Naive B cell (primary cell): ENCODE results near the gene C2CD3. TPM values are rescaled to one million over a fixed set of nuclear protein-coding genes. Genes with fewer than 3 reads are reported as not detected.

Source experiments
- ATAC-seq, 2 donors: fragments of 150-1000 bp; cut with Tn5 transposase; 2 replicates each; pipeline ENCODE4 v1.10.0; 2021; ENCODE audit warnings: low read depth in 2 of 2, mild to moderate bottlenecking in 2 of 2, moderate library complexity in 2 of 2
- DNase-seq: peaks from one replicate; pipeline ENCODE4 v3.0.0; 2022
- H3K27ac Mint-ChIP-seq, 6 donors: one replicate each; pipeline ENCODE4 v1.8.0; 2020 to 2022; ENCODE audit warnings: mild to moderate bottlenecking in 6 of 6, mixed read lengths in 6 of 6, moderate library complexity in 5 of 6, inconsistent platforms in 2 of 6
- H3K27me3 Mint-ChIP-seq, 3 donors: one replicate each; pipeline ENCODE4 v1.8.0; 2021 to 2022; ENCODE audit warnings: mixed read lengths in 3 of 3, mild to moderate bottlenecking in 1 of 3
- H3K36me3 Mint-ChIP-seq, 2 donors: one replicate each; pipeline ENCODE4 v1.8.0; 2020 to 2022; ENCODE audit warnings: mixed read lengths in 2 of 2, inconsistent platforms in 1 of 2, mild to moderate bottlenecking in 1 of 2
- H3K4me1 Mint-ChIP-seq, 3 donors: one replicate each; pipeline ENCODE4 v1.8.0; 2020 to 2022; ENCODE audit warnings: mixed read lengths in 3 of 3, inconsistent platforms in 1 of 3, mild to moderate bottlenecking in 1 of 3, moderate library complexity in 1 of 3
- H3K4me3 Mint-ChIP-seq, 8 donors: one replicate each; pipeline ENCODE4 v1.8.0; 2020 to 2022; ENCODE audit warnings: mild to moderate bottlenecking in 8 of 8, mixed read lengths in 8 of 8, moderate library complexity in 8 of 8, inconsistent platforms in 2 of 8
- H3K9me3 Mint-ChIP-seq, 7 donors: one replicate each; pipeline ENCODE4 v1.8.0; 2020 to 2022; ENCODE audit warnings: mixed read lengths in 7 of 7, mild to moderate bottlenecking in 5 of 7, inconsistent platforms in 2 of 7, moderate library complexity in 1 of 7
- polyA plus RNA-seq, 6 donors: library from polyadenylated mRNA; unstranded; fragments of 300-500 nt; fragmentation: Illumina TruSeq; gene quantifications; one replicate each; pipeline ENCODE4 v1.2.3, GENCODE V29; 2021; ENCODE audit warnings: low read depth in 6 of 6

Gene C2CD3
- polyA plus RNA-seq: 10 to 100 TPM in 3 of 6 donors, 1 to 10 TPM in 3; 4.6 to 22.2 (median 9.9) TPM

GRCh38 chr11:74170694-74171629 is at the start of gene C2CD3, which contains the start of gene PPME1:
C2CD3 (minus strand) TSS chr11:74171002; CDS start chr11:74170792, 210 bp downstream.
PPME1 (plus strand) TSS chr11:74171289; CDS start chr11:74171422, 133 bp downstream.
- H3K27ac Mint-ChIP-seq: no peak within 1 kb of the TSS
- no peaks in the 10 kb centered on the region for H3K9me3 Mint-ChIP-seq
- ATAC-seq: peak; percentile 94 to 95
- H3K4me1 Mint-ChIP-seq: peaks cover 4 to 6% (median 5%) of the 10 kb centered on the region in 3 donors
- peak; percentile 97 for DNase-seq
- no peaks in the 10 kb centered on the region for H3K27me3 Mint-ChIP-seq
- peaks cover 0 to 8% of the 10 kb centered on the region in 2 donors for H3K36me3 Mint-ChIP-seq
- H3K4me3 Mint-ChIP-seq: no peak within 1 kb of the TSS

DNA sequence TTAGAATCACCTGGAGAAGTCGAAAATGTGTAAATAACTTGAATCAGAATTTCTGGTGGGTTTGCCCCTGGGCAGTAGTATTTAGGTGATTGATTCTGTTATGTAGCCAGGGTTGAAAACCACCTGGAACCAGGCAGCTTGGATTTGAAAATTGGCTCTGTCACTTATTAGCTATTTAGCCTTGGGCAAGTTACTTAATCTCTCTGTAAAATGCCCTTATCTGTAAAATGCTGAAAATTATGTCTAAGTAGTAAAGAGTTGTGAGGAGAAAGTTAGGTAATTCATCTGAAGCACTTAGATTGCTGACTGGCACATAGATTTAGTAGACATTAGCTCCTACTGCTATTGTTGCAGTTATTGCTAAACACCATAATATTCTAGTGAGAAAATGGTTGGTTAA is 49.6 kb upstream of the C2CD3 start:
- H3K36me3 Mint-ChIP-seq: peaks cover 8 to 11% of the 10 kb centered on the region in 2 donors
- no peak overlapping the region for H3K27ac Mint-ChIP-seq
- no peaks in the 10 kb centered on the region for H3K4me1 Mint-ChIP-seq
- H3K27me3 Mint-ChIP-seq: no peaks in the 10 kb centered on the region
- ATAC-seq: no peak
- H3K9me3 Mint-ChIP-seq: peaks cover 0 to 4% (median 0%) of the 10 kb centered on the region in 7 donors
- DNase-seq: no peak
- H3K4me3 Mint-ChIP-seq: no peak overlapping the region

DNA sequence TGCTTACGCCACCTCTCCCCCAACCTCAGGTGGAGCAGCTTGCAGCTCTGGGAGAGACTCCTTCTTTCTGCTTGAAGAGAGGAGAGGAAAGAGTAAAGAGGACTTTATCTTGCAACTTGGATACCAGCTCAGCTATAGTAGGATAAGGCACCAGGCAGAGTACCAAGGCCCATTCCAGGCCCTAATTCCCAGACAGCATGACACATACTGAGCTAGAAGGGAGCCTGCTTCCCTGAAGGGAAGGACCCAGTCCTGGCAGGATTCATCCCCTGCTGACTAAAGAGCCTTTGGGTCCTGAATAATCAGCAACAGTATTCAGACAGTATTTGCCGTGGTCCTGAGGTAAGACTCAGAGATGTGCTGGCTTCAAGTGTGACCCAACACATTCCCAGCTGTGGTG is 41.7 kb upstream of the C2CD3 start:
- peaks cover 4 to 30% (median 10%) of the 10 kb centered on the region in 7 donors for H3K9me3 Mint-ChIP-seq
- no peak overlapping the region for H3K4me3 Mint-ChIP-seq
- H3K27me3 Mint-ChIP-seq: no peaks in the 10 kb centered on the region
- no peak for ATAC-seq
- no peak overlapping the region for H3K27ac Mint-ChIP-seq
- peaks cover 0 to 4% (median 0%) of the 10 kb centered on the region in 3 donors for H3K4me1 Mint-ChIP-seq
- peaks cover 39 to 66% of the 10 kb centered on the region in 2 donors for H3K36me3 Mint-ChIP-seq
- no peak for DNase-seq

DNA sequence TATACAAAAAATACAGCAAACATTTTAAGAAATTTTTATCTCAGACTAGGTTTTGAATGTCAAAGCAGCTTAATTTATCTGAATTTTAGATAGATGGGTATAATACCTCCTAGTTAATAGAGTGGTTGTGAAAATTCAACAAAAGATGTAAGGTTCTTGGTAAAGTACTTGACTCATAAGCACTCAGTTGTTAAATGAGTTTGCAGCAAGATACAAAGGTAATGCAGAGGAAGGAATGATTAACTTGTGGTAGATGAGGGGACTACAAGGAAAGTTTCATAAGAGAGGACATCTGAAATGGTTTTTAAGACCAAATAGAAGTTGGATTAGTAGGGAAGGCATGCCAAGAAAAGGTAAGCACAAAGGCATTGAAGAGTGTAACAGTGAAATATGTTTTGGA is 37.7 kb upstream of the C2CD3 start:
- Mint-ChIP-seq H3K4me3 (no peak overlapping the region), H3K27ac (peak overlapping the region in 1 of 6 donors; percentile 8), H3K27me3 (no peaks in the 10 kb centered on the region), H3K4me1 (peaks cover 0 to 4% (median 0%) of the 10 kb centered on the region in 3 donors), H3K36me3 (peaks cover 47 to 48% of the 10 kb centered on the region in 2 donors), H3K9me3 (peaks cover 2 to 11% (median 3%) of the 10 kb centered on the region in 7 donors)
- DNase-seq: no peak
- no peak for ATAC-seq

- DNase-seq (no peak), ATAC-seq (no peak)
- H3K27ac Mint-ChIP-seq: no peak overlapping the region
- peaks cover 0 to under 1% (median 0%) of the 10 kb centered on the region in 3 donors for H3K4me1 Mint-ChIP-seq
- no peak overlapping the region for H3K4me3 Mint-ChIP-seq
- H3K36me3 Mint-ChIP-seq: peaks cover 32 to 43% of the 10 kb centered on the region in 2 donors
- H3K9me3 Mint-ChIP-seq: peaks cover 0 to under 1% (median 0%) of the 10 kb centered on the region in 7 donors
- H3K27me3 Mint-ChIP-seq: no peaks in the 10 kb centered on the region
Observed at GRCh38 chr11:74206746-74207145, 35.9 kb upstream of the C2CD3 start.

DNA sequence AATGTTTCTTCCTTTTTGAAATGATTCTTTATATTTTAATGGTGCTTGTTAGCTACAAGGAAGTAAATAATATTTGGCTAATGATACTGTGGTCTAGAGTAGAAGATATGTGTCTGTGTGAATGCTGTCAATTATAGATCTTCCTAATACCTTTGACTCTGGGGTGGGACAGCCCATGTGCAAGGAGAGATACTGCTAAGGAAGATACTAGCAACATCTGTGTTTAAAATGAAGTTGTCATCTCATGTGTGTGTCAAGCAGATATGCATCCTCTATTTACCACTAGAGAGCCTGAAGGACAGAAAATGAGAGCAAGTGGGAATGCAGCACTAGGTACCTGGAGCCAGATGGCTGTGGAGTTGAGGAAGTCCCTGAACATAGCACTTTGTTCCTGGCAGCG is 34.4 kb upstream of the C2CD3 start:
- H3K9me3 Mint-ChIP-seq: no peaks in the 10 kb centered on the region
- H3K4me3 Mint-ChIP-seq: no peak overlapping the region
- no peak overlapping the region for H3K27ac Mint-ChIP-seq
- ATAC-seq (no peak), DNase-seq (no peak)
- no peaks in the 10 kb centered on the region for H3K27me3 Mint-ChIP-seq
- no peaks in the 10 kb centered on the region for H3K4me1 Mint-ChIP-seq
- H3K36me3 Mint-ChIP-seq: peaks cover 27 to 34% of the 10 kb centered on the region in 2 donors

DNA sequence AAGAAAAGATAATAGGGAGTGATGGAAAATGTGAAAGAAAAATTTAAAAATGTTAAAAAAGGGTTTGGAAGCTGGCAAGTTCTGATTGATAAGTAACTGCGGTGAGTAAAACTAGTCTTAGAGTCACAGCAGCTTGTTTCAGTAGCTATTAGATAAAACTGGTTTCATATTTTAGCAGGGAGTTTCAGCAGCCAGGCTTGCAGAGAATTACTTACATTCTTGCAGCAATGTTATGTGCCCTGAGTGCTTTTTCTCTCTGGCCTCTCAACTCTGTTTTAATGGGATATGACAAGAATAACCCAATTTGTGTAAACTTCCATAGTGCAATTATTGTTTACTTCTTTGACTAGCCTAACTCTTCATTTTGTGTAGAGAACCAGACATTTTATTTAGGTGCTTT is 33.9 kb upstream of the C2CD3 start:
- Mint-ChIP-seq H3K4me1 (no peaks in the 10 kb centered on the region), H3K27ac (no peak overlapping the region), H3K36me3 (peaks cover 26 to 32% of the 10 kb centered on the region in 2 donors), H3K27me3 (no peaks in the 10 kb centered on the region), H3K9me3 (peaks cover 0 to under 1% (median 0%) of the 10 kb centered on the region in 7 donors), H3K4me3 (no peak overlapping the region)
- ATAC-seq (no peak), DNase-seq (no peak)

DNA sequence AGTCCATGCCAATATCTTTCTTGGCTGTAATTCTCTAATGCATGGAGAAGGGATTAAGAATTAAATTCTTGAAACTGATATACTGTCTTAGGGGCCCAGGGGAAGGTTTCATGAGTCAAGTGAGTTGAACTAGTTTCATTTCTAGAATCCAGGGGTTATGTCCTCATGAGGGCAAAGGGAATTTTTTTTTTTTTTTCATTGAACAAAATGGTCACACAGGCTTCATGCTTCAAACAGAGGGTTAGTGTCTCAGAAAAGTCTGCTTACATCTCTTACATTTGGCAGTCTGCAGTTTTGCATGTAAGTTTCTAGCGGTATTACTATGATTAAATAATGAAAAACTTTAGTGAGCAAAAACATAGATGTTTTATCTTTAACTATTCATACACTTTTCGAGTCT is 33.2 kb upstream of the C2CD3 start:
- Mint-ChIP-seq H3K4me3 (no peak overlapping the region), H3K27me3 (no peaks in the 10 kb centered on the region), H3K9me3 (peaks cover 0 to 8% (median 2%) of the 10 kb centered on the region in 7 donors), H3K4me1 (peaks cover 0 to 3% (median 2%) of the 10 kb centered on the region in 3 donors), H3K36me3 (peaks cover 23 to 32% of the 10 kb centered on the region in 2 donors), H3K27ac (no peak overlapping the region)
- DNase-seq (no peak), ATAC-seq (no peak)

DNA sequence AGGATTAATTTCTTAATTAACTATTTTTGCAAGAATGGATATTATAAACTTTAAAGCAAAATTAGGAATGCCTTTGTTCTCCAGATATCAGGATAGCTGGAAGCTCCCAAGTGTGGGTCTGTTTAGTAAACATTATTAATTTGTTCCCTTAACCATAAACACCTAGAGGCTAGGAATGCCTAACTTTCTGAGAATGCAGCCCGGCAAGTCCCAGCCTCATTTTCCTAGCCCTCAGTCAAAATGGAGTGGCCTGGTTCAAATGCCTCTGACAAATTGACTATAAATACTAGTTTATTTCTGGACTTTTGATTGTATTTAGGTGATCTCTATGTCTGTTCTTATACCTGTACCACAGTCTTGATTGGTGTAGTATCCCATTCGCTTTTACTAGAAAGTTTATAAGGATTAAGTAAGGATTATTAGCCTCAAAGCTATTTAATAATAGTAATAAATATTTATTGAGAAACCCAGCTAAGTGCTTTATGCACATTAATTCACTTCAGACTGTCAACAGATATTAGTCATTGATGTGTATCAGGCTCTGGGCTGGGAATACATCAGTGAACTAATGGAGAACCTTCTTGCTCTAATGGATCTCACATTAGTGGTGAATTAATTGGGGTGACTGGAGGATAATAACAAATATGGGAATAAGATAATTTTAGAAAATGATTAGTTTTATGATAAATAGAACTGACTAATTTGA is 26.1 kb upstream of the C2CD3 start:
- peaks cover 11 to 13% of the 10 kb centered on the region in 2 donors for H3K36me3 Mint-ChIP-seq

GRCh38 chr11:74195828-74196227 is 25.0 kb upstream of the C2CD3 start:
- no peak for ATAC-seq
- peaks cover 0 to 11% (median 9%) of the 10 kb centered on the region in 3 donors for H3K4me1 Mint-ChIP-seq
- H3K9me3 Mint-ChIP-seq: peaks cover 6 to 21% (median 12%) of the 10 kb centered on the region in 7 donors
- H3K27ac Mint-ChIP-seq: no peak overlapping the region
- peaks cover 13 to 14% of the 10 kb centered on the region in 2 donors for H3K36me3 Mint-ChIP-seq
- DNase-seq: no peak
- no peaks in the 10 kb centered on the region for H3K27me3 Mint-ChIP-seq
- no peak overlapping the region for H3K4me3 Mint-ChIP-seq

More for the DNA sequence above, 26.1 kb upstream of the C2CD3 start:
- peaks cover 4 to 19% (median 11%) of the 10 kb centered on the region in 7 donors for H3K9me3 Mint-ChIP-seq
- no peak overlapping the region for H3K27ac Mint-ChIP-seq
- H3K4me3 Mint-ChIP-seq: no peak overlapping the region
- DNase-seq: no peak
- peaks cover 0 to 11% (median 9%) of the 10 kb centered on the region in 3 donors for H3K4me1 Mint-ChIP-seq
- no peak for ATAC-seq
- no peaks in the 10 kb centered on the region for H3K27me3 Mint-ChIP-seq

DNA sequence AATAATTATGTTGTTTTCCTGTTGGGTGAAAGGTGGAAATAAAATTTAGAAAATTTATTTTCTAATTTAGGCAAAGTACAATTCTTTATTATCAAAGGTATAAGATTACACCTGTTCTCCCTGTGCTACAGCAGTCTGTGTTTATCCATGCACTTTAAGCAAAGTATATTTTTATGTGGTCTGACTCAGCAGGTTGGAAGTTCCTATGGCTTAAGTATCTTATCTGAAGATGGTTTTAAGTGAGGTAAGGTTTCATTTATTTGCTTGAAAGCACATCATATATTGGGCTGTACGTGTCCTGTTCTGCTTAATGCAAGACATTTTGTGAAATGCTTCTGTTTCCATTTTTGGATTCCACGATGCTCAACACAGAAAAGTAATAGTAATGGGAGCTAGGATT is 14.9 kb upstream of the C2CD3 start:
- ATAC-seq: no peak
- Mint-ChIP-seq H3K27ac (no peak overlapping the region), H3K36me3 (peaks cover 7 to 22% of the 10 kb centered on the region in 2 donors), H3K9me3 (peaks cover 0 to 7% (median 4%) of the 10 kb centered on the region in 7 donors), H3K4me3 (no peak overlapping the region), H3K4me1 (peaks cover 5 to 6% (median 5%) of the 10 kb centered on the region in 3 donors), H3K27me3 (no peaks in the 10 kb centered on the region)
- DNase-seq: no peak

DNA sequence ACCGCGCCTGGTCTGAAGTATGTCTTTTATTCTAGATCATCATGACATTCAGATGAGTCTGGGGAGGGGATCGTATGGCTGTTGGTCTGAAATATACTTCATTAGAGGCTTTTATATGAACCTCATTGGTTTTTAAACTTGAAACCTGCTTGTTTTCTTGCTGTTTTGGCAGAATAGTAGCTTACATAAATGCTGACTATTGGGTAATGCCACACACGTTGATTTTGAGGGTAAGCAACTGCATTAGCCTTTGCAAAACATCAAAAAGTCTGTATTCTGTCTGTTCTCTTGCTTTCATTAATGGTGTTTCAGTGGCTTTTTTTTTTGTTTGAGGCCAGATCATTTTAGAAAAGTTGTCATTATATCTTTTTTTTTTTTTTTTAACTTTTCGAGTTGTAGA is 14.5 kb upstream of the C2CD3 start:
- Mint-ChIP-seq H3K4me1 (peaks cover 5 to 6% (median 5%) of the 10 kb centered on the region in 3 donors), H3K4me3 (no peak overlapping the region), H3K27ac (peak overlapping the region in 1 of 6 donors; percentile 42), H3K36me3 (peaks cover 3 to 18% of the 10 kb centered on the region in 2 donors), H3K9me3 (peaks cover 0 to 3% (median 0%) of the 10 kb centered on the region in 7 donors), H3K27me3 (no peaks in the 10 kb centered on the region)
- DNase-seq (no peak), ATAC-seq (no peak)

DNA sequence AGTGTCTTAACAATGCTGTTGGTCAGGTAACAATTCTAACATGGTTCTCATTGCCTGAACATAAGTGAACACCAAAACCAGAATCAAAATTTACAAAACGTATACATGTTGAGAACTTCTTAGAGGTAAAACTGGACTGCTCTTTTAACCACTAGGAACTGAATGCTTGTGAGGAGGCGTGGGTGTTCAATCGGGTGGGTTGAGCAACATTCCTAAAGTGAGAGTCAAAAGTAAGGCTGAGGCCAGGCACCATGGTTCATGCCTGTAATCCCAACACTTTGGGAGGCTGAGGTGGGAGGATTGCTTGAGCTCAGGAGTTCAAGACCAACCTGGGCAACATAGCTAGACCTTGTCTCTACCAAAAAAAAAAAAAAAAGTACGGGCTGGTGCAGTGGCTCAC is 11.8 kb upstream of the C2CD3 start:
- peak overlapping the region in 1 of 6 donors; percentile 75 for H3K27ac Mint-ChIP-seq
- no peak for ATAC-seq

More for the DNA sequence above, 11.8 kb upstream of the C2CD3 start:
- H3K9me3 Mint-ChIP-seq: no peaks in the 10 kb centered on the region
- DNase-seq: no peak
- no peaks in the 10 kb centered on the region for H3K27me3 Mint-ChIP-seq
- no peak overlapping the region for H3K4me3 Mint-ChIP-seq
- H3K36me3 Mint-ChIP-seq: peaks cover 0 to 12% of the 10 kb centered on the region in 2 donors
- peaks cover 4 to 5% (median 5%) of the 10 kb centered on the region in 3 donors for H3K4me1 Mint-ChIP-seq
